Left colon (tissue), 2 donors: ENCODE results near the gene PRLH. TPM values are rescaled to one million over a fixed set of nuclear protein-coding genes. Genes with fewer than 3 reads are reported as not detected.

ENCODE experiments used
- ATAC-seq: fragments of 200-7000 bp; cut with Tn5 transposase; one replicate; pipeline ENCODE4 v1.9.1; 2020; ENCODE audit warnings: mild to moderate bottlenecking, moderate library complexity
- DNase-seq, 2 donors: peaks; one replicate each; pipeline ENCODE4 v3.0.0-alpha.2; 2020
- intact Hi-C, 2 donors: fragments of 100-400 bp; cut with DNase I in 1 of 2; cut with micrococcal nuclease in 1 of 2; formaldehyde crosslinking; loops; one replicate each; pipeline versions ENCODE4 v1.11.2 to v1.14.0; 2022; cut with DNase I, micrococcal nuclease
- total RNA-seq, 2 donors: library from RNA; stranded (reverse); fragmentation: NEBNext Ultra II Directional; extraction: Animal tissue kit (Norgen Biotek cat#: 25700); gene quantifications; one replicate each; pipeline ENCODE4 v1.2.1, GENCODE V29; 2021
- donor health status: DM: no; HTN: no; CAD: no.
- donor health status: DM: yes; HTN: yes; CAD: no.

Gene PRLH
- total RNA-seq, 2 donors from 2014 or later: not detected

GRCh38 chr2:237538001-237538720 lies 28.2 kb upstream of the PRLH start:
- DNase-seq (no peak), ATAC-seq (no peak)
- intact Hi-C loops: no loop called here

GRCh38 chr2:237538901-237539300 lies 27.5 kb upstream of the PRLH start:
- peak; percentile 17 for ATAC-seq
- intact Hi-C loops: no loop called here

GRCh38 chr2:237539681-237540080 lies 26.7 kb upstream of the PRLH start:
- ATAC-seq: no peak

More at GRCh38 chr2:237538901-237539300, 27.5 kb upstream of the PRLH start:
- no peak for DNase-seq

GRCh38 chr2:237540223-237540775 lies 26.1 kb upstream of the PRLH start:
- DNase-seq (no peak), ATAC-seq (peak; percentile 5)
- intact Hi-C loops: no loop called here

More at GRCh38 chr2:237539681-237540080, 26.7 kb upstream of the PRLH start:
- no peak for DNase-seq
- intact Hi-C loops: no loop called here

GRCh38 chr2:237540823-237541222 lies 25.6 kb upstream of the PRLH start:
- intact Hi-C loops: no loop called here
- DNase-seq: peak; percentile 79 to 86
- peak; percentile 95 for ATAC-seq

- peak; percentile 38 for ATAC-seq
Measured at GRCh38 chr2:237541243-237541642, 25.1 kb upstream of the PRLH start.

GRCh38 chr2:237542001-237542704 lies 24.2 kb upstream of the PRLH start:
- ATAC-seq: no peak
- DNase-seq: no peak
- intact Hi-C loops: no loop called here

More at GRCh38 chr2:237541243-237541642, 25.1 kb upstream of the PRLH start:
- intact Hi-C loops: no loop called here
- DNase-seq: no peak

- intact Hi-C loops: no loop called here
- ATAC-seq (peak; percentile 15), DNase-seq (no peak)
Measured at GRCh38 chr2:237546040-237546875, 20.1 kb upstream of the PRLH start.

GRCh38 chr2:237546876-237547395 lies 19.4 kb upstream of the PRLH start:
- intact Hi-C loops: no loop called here
- peak; percentile 62 for ATAC-seq
- DNase-seq: no peak

- DNase-seq: no peak
- intact Hi-C loops: no loop called here
- ATAC-seq: peak; percentile 31
Measured at GRCh38 chr2:237547841-237548416, 18.4 kb upstream of the PRLH start.

GRCh38 chr2:237549216-237549615 lies 17.2 kb upstream of the PRLH start:
- intact Hi-C loops: no loop called here
- no peak for ATAC-seq
- no peak for DNase-seq

GRCh38 chr2:237549643-237550415 lies 16.5 kb upstream of the PRLH start:
- intact Hi-C loops: no loop called here
- ATAC-seq (no peak), DNase-seq (no peak)

GRCh38 chr2:237551071-237551574 lies 15.3 kb upstream of the PRLH start:
- ATAC-seq (no peak), DNase-seq (no peak)
- intact Hi-C loops: no loop called here

- no peak for DNase-seq
- ATAC-seq: no peak
- intact Hi-C loops: no loop called here
Measured at GRCh38 chr2:237552908-237553307, 13.5 kb upstream of the PRLH start.

GRCh38 chr2:237553948-237554347 lies 12.4 kb upstream of the PRLH start:
- DNase-seq: no peak
- ATAC-seq: no peak
- intact Hi-C loops: no loop called here

GRCh38 chr2:237555560-237555959 lies 10.8 kb upstream of the PRLH start:
- no peak for DNase-seq
- intact Hi-C loops: no loop called here
- ATAC-seq: no peak

GRCh38 chr2:237556773-237557632 lies 9.4 kb upstream of the PRLH start:
- DNase-seq (no peak), ATAC-seq (no peak)
- intact Hi-C loops: no loop called here
